Stimulated activated CD4-positive, alpha-beta T cell treated with anti-CD3 and anti-CD28 coated beads, TNF-alpha, amount 100 ng/mL, for 1 hour (primary cell): ENCODE results near the gene OLFML2A.

Experiments
- DNase-seq, 3 donors: peaks; one replicate each; pipeline ENCODE4 v3.0.0-alpha.2; 2020; ENCODE audit warnings: low read depth in 3 of 3, low spot score in 1 of 3

Gene OLFML2A

DNA sequence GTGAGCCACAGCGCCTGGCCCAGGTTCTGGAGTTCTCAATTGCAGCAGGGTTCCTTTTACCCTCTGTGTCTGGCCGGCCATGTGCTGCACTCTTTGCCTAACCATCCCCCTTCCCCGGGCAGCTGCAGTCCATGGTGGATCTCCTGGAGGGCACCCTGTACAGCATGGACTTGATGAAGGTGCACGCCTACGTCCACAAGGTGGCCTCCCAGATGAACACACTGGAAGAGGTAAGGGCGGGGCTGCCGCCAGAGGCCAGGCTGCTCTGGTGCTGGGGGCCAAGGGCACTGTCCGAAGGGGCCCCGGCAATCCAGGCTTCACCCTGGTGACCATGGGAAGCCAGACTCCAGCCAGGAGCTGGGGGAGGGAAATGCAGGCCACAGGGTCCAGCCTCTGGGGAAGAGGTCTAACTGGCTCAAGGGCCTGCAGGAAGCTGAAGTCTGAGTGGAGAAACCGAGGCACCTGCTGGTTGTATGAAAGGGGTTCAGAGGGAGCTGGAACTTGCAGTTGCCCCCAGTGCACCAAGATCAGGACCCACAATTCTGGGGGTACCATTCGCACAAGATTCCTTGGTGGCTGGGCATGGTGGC, 18.1 kb downstream of the OLFML2A start:
- no peak for DNase-seq

DNA sequence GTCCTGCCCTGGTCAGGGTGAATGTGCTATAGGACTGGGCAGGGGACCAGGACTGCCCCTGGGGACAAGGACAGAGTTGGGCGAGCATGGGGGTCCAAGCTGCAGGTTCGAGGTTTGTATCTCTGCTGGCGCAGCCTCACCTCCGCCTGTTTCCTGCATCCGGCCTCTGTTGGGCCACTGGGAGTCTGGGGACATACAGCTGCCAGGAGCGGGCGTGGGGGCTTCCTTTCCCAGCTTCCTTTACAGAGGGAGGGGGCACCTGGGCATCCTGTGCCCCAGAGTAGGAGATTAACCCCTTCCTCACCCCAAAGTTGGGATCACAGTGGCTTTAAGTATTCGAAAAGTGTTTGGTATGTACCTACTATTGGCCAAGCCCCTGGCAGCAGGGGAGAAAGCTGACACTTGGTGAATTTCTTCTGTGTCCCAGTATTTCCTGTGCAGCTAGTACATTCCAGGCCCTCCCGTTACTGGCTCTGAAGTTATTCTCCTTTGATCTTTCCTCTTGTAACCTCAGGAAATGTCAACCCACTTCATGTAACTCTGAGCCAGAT, 19.0 kb downstream of the OLFML2A start:
- no peak for DNase-seq

DNA sequence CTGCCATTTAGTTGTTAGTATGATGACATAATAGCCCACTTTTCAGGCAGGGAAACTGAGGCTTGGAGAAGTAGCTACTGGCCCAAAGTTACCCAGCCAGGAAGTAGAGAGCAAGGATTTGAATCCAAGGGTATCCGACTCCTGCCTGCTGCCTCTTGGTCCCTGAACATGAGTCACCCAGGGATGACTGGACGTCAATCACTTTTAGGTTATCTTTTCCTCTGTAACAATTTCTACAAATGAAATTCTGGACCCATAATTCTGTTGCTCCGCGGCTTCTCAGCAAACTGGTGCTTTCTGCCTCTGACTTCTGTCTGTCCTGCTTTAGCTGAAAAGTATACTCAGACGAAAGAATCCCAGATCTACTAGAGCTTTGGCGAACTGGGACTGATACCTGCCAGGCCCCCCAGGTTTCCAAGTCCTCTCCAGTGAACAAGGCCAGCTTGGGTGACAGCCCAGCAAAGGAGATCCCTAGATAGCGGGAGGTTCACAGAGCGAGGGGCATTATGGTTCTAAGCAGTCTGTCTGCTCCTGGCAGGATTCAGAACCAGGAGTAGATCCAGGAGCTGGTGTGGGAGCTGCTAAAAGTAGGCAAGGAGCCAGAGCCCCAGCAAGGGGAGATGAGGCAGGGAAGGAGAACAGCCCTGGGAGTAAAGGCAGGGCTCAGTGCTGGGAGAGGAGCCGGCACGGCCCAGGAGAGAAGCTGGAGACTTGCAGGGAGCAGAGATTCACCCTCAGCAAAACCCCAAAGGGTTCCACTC, 20.6 kb downstream of the OLFML2A start:
- no peak for DNase-seq

DNA sequence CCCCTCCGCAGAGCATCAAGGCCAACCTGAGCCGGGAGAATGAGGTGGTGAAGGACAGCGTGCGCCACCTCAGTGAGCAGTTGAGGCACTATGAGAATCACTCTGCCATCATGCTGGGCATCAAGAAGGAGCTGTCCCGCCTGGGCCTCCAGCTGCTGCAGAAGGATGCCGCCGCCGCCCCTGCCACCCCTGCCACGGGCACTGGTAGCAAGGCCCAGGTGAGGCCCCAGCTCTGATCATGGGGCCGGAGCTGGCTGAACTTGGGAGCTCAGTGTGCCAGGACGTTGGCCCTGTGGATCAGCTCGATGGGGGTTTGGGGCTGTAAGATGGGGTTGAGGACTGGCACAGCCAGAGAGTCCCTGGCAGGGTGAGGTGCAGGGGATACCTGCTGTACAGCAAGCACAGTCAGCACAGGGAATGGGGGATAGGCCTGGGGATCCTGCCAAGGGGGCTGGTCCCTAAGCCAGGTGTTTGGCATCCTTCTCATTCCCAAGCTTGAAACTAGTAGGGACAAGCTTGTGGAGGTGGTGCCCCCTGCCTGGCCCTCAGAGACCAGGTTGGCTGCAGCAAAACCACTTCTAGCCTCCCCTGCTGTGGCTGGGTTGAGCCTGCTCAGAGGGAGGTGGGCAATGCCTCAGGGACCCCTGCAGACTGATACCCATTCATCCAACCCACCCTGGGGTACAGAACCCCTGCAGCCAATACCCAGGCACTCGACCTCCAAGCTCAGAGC, 22.5 kb downstream of the OLFML2A start:
- DNase-seq, result no peak

DNA sequence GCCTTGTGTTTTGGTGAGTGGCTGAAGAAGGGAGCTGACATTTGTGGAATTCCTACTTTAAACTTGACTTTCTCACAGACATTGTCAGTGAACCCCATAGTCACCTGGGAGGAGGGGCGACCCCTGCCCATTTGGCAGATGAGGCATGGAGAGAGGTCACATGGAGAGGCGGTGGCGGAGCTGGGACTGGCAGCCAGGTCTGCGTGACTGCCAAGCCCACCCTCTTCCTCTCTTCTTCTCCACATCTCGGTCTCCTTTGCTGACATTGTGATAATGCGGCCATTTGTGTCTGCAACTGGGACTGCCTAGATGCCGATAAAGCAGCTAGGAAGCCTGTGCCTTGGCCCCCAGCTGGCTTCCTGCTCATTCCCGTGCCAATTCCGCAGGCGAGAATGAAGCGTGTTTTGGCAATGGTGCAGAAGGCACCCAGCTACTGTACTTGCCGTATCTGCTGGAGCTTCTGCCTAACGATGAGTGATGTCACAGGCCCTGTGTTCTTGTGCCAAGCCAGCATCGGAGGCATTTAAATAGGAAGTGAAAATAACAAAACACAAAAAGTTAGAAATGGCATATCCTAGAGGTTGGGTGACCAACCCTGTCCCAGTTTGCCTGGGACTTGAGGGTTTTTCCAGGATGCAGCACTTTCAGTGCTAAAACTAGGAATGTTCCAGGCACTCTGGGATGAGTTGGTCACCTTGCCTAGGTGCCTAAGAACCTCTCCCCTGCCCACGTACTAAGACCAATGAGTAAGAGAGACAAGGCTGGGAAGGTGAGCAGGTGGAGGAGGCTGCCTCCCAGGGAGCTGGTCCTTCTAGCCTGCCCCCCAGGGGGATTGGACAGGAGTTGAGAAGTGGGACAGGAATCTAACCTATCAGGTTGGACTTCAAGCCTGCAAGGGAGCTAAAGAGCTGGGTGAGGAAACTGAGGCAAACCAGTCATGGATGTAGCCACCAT, 23.6 kb downstream of the OLFML2A start:
- no peak for DNase-seq

DNA sequence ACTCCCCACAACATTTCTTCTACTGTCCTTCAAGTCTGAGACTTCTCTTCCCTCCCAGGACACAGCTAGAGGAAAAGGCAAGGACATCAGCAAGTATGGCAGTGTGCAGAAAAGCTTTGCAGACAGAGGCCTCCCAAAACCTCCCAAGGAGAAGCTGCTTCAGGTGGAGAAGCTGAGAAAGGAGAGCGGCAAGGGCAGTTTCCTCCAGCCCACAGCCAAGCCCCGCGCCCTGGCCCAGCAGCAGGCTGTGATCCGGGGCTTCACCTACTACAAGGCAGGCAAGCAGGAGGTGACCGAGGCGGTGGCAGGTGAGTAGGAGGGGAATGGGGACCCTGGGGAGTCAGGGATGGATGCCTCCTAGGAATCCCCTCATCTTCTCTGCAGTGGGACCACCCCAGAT, 24.4 kb downstream of the OLFML2A start:
- no peak for DNase-seq

DNA sequence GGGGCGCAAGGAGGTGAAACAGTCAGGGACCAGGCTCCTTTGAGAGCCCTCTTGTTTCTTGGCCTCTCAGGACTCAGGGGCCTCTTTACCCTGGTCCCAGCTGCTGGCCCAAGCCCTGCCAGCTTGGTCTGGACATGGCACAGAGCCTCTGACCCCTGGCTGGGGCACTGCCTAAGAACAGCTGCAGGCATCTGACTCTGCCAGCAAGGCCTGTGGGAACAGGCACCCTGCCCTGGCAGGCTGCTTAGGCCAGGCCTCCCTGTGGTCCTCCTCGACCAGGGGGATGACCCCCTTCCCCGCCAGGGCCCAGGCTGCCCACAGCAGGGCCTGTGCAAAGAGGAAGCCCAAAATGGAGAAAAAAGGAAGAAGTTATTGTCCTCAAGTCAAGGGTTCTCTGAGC, 25.5 kb downstream of the OLFML2A start:
- DNase-seq, result no peak

DNA sequence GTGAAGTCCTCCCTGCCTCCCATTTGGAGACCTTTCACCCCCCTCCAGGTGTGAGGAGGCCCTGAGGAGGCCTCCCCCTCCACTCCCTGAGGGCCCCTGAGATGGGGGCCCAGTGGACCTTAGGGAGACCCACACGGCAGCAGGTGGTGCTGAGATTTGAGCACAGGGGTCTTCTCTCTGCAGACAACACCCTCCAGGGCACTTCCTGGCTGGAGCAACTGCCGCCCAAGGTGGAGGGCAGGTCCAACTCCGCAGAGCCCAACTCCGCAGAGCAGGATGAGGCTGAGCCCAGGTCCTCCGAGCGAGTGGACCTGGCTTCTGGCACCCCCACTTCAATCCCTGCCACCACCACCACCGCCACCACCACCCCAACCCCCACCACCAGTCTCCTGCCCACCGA, 27.0 kb downstream of the OLFML2A start:
- no peak for DNase-seq

DNA sequence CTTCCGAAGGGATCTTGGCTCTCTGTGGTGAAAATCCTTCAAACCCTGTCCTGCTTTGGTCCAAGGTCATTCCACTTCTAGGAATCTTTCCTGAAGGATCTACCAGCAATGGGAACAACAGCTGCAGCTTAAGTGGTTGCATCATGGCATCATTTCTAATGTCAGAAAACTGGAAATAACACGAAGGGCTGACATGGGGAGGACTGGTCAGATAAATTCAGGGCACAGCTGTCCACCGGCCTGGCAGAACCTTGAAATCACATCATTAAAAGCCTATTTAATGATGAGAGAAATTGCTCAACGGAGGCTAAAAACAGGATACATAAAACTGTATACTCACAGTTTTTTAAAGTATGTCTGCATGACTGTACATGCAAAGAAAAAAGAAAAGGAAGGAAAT, 28.3 kb downstream of the OLFML2A start:
- DNase-seq, result no peak

DNA sequence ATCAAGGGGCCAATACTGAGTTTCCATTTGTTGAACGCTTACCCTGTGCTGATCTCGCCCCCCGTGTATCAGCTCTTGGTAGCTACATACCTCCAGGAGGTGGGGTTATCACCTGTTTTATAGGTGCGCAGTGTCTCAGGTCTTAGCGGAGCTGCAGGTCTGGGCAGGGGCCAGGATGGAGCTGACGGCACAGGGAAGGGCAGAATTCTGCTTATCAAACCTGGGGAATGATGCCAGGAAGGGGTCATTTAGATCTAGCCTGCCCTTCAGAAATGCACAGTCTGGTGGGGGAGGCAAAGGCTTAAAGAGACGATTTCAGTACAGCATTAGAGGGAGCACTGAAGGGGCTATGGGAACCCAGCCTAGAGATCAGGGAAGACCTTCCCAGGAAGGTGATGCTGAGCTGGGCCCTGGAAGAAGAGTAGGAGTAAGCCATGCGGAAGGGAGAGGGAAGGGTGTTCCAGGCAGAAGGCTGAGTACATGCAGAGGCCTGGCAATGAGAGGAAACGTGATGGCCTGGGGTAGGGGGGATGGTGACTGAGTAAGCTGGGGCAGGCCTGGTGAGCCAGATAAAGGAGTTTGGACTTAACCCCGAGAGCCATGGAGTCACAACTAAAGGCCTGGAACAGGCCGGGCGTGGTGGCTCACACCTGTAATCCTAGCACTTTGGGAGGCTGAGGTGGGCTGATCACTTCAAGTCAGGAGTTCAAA, 31.5 kb downstream of the OLFML2A start:
- DNase-seq, result no peak

DNA sequence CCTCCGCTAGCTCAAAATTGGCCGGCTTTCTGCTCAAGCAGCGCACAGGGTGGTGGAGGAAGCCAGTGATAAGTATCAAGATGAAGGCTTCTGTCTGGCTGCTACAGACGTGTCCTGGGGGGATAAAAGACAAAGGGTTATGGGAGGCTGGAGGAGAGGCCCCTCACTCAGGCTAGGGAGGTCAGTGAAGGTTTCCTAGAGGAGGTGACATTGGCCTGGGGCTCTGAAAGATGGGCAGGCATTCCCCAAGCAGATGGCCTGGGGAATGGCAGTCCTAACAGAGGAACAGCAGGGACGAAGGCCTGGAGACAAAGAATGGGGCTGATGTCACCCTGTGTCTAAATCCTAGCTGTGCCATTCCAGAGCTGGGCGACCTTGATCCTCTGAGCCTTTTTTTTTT, 32.3 kb downstream of the OLFML2A start:
- no peak for DNase-seq

DNA sequence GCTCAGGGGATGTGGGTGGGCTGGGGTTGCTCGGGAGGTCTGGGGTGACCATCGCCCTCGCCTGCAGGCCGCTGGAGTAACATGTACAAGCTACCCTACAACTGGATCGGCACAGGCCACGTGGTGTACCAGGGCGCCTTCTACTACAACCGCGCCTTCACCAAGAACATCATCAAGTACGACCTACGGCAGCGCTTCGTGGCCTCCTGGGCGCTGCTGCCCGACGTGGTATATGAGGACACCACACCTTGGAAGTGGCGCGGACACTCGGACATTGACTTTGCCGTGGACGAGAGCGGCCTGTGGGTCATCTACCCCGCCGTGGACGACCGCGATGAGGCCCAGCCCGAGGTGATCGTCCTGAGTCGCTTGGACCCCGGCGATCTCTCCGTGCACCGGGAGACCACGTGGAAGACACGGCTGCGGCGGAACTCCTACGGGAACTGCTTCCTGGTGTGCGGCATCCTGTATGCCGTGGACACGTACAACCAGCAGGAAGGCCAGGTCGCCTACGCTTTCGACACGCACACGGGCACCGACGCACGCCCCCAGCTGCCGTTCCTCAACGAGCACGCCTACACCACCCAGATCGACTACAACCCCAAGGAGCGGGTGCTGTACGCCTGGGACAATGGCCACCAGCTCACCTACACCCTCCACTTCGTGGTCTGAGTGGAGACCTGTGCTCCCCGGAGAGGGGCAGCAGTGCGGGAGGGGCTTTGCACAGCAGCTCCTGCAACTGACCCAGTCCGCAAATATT, 33.0 kb downstream of the OLFML2A start:
- no peak for DNase-seq

DNA sequence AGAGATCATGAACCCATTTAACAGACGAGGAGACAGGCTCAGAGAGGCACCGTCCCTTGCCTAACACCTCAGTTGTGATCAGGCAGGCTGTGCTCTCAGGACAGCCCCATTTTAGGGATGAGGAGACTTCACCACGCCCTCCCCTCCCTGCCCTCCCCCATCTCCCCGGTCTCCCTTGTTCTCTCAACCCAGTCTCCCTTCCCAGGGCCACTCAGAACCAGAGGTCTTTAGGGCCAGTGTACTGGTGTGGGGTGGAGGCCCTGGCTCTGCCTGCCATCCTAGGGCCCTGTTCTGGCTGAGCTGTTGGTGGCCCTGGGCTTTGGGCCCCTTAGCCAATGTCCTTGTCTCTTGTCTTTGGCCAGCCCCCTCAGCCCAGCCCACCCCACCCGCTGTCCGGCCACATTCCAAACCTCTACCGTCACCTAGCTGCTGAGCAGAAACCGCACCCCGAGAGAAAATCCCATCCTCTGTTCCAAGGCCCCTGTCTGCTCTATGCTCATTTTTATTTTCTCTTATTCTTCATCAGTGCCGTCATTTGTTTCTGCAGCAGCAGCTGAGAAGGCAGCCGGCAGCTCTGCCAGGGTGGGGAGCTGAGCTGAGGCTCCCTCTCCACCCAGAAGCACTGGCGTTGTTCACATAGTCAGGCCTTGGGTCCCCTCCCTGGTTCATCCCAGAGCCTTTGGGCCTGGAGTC, 33.9 kb downstream of the OLFML2A start:
- no peak for DNase-seq

DNA sequence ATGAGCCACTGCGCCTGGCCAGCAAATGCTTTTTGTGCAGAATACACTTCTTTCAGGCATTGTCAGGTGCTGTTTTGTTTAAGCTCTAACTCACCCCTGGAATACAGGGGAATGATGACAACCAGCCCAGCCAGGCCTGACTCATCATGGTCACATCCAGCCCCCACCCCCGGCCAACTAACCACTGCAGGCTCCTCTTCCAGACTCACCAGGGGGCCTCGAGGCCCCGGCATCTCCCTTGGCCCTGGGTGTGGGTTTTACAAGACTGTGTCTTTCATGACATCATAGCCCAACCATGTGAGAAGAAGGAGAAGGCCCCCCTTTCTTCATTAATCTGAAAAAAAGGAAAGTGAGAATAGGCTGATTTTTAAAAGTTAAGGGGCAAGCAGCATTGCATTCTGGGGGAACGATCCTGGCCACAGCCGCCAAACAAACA, 35.5 kb downstream of the OLFML2A start:
- no peak for DNase-seq

DNA sequence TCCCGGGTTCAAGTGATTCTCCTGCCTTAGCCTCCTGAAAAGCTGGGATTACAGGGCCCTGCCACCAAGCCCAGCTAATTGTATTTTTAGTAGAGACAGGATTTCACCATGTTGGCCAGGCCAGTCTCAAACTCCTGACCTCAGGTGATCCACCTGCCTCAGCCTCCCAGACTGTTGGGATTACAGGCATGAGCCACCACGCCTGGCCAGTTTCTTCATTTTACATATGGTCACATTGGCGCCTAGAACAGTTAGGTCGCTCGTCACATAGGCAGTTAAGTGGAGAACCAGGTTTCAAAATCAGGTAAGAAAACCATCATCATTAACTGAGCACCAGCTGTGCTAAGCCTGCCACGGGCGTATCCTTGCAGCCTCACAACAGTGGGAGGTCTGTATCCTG, 36.1 kb downstream of the OLFML2A start:
- no peak for DNase-seq

DNA sequence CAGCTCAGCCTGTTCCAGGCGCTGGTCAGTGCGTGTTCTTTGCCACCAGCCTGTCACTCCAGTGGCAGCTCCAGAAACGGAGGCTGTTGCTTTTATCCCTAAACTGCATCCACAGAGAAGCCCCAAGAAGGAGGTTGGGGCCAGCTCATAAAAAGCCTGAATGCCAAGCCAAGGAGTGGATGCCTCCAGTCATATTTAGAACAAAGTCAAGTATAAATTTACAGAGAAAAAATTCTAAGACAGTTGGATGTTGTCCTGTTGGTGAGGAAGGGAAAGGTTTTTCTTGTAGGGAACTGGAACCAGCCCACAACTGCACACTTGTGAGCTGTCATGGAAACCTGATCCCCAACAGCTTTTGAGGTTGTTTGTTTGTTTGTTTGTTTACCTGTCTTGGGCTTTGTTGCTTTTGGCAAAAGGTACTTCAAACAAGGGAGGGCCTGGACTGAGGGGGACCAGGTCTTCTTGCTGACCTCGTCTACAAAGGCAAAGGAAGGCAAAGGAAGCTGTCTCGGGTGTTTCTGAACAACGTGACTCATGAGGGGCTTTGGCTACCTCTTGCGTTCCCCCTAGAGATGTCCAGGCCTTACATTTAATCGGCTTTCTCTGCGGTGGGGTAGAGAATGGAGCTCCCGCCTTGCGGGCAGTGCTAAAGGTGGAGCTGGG, 36.7 kb downstream of the OLFML2A start:
- no peak for DNase-seq

DNA sequence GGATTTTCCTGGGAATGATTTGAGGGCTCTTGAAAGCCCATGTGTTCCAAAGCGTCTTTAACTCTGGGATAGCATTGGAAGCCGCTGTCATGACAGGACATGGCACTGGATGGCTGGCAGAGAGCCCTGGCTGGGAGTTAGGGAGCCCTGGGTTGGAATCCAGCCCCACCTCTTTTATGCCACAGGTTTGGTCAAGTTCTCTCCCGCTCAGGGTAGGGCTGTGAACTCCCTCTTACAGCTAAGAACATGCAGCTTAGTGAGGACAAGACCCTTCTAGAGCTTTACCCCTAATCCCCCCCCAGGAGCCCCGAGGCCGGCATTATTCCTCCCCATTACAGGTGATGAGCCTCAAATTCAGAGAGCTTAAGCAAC, 37.2 kb downstream of the OLFML2A start:
- no peak for DNase-seq

DNA sequence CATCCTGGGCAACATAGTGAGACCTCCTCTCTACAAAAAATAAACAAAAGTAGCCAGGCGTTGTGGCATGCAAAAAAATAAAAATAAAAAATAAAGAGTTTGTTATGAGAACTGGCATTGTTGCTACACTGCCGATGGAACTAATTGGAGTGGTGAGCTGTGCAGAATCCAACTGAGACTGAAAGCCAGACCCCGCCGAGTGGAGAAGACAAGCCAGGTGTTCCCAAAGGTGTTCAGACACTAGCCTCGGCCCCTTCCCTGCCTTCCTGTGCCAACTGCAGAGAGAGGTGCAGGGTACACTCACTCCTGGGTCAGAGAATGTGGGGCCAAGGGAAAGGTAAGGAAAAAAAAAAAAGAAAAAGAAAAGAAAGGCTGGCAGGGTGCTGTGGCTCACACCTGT, 38.7 kb downstream of the OLFML2A start:
- DNase-seq, result no peak
